ENCODE results near the gene MBD3.

MBD3 gene

DNA sequence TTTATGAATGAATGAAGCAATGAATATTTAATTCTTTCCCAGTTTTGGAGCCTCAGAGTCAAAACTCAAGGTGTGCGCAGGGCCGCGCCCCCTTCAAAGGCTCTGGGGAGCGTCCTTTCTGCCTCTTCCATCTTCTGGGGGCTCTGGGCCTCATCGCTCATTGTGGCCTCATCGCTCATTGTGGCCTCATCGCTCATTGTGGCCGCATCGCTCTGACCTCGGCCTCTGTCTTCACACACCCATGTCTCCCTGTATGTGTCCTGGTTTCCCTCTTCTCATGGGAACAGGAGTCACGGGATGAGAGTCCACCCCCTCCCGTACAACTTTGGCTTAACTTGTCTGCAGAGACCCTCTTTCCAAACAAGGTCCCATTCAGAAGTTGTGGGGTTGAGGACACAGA lies 21.3 kb downstream of the MBD3 start:
- DNase-seq (ENCODE audit: low read depth in 2 of 2), result no peak

DNA sequence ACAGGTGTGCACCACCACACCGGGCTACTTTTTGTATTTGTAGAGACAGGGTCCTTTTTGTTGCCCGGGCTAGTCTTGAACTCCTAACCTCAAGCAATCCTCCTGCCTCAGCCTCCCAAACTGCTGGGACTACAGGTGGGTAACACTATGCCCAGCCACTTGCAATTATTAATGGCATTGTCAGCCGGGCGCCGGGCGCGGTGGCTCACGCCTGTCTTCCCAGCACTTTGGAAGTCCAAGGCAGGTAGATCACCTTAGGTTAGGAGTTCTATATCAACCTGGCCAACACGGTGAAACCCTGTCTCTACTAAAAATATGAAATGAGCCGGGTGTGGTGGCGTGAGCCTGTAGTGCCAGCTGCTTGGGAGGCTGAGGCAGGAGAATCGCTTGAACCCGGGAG lies 21.8 kb downstream of the MBD3 start:
- DNase-seq (ENCODE audit: low read depth in 2 of 2), result no peak

DNA sequence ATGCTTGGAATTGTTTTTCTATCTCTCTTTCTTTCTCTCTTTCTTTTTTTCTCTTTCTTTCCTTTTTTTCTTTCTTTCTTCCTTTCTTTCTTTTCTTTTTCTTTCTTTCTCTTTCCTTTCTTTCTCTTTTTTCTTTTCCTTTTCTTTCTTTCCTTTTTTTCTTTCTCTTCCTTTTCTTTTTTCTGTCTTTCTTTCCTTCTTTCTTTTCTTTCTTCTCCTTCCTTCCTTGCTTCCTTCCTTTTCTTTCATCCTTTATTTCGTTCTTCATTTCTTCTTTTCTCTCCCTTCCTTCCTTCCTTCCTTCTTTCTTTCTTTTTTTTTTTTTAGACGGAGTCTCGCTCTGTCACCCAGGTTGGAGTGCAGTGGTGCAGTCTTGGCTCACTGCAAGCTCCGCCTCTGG lies 22.7 kb downstream of the MBD3 start:
- DNase-seq (ENCODE audit: low read depth in 2 of 2), result no peak

GRCh38 chr19:1568320-1569019 lies 24.2 kb downstream of the MBD3 start, which contains the start of gene MEX3D:
MEX3D (minus strand) TSS chr19:1568325; CDS start chr19:1568058, 267 bp downstream.
- peak; percentile 42 to 44 for DNase-seq (ENCODE audit: low read depth in 2 of 2)

DNA sequence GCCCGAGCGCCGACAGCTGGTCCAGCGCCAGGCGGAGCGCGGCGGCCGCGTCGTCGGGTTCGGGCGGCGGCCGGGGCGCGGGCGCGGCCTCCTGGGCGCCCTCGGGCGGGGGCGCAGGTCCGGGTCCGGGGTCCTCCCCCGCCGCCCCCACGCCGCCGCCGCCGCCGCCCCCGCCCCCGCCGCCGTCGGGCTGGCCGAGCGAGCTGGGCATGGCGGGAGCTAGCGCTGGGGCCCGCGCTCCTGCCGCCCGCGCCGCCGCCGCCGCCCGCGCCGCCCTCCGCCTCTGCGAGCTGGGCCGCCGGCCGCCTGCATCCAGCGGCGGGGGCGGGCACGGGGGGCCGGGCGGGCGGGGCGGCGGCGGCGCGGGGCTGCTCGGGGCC lies 24.8 kb downstream of the MBD3 start:
- DNase-seq (ENCODE audit: low read depth in 2 of 2), result no peak

DNA sequence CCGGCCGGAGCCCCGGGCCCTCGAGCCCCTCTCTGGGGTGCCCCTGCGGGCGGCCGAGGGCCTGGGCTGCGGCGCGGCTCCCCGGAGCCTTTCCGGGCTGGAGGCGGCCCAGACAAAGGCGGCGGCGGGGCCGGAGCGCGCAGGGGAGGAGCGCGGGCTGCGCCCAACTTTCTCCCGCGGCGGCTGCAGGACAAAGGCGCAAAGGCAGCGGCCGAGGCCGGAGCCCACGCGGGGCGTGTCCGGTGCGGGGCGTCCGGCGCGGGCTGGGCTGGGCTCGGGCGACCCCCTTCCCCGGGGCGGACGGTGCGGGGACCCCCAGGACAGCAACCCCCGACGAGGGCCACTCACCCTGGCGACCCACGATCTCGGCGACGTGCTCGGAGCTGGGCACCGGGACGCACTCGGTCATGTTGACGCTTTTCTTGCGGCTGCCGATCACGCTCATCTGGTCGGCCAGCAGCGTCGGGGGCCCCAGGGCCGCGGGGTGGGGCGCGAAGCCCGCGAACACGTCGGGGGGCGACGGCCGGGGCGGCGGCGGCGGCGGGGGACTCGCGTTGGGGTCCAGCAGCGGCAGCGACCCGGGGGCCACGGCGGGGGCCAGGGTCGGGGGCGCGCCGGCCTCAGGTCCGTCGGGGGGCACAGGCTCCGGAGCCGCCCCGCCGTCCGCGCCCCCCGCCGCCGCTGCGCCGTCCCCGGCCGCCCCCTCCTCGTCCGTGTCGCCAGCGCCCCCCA lies 25.4 kb downstream of the MBD3 start:
- DNase-seq (ENCODE audit: low read depth in 2 of 2), result no peak

DNA sequence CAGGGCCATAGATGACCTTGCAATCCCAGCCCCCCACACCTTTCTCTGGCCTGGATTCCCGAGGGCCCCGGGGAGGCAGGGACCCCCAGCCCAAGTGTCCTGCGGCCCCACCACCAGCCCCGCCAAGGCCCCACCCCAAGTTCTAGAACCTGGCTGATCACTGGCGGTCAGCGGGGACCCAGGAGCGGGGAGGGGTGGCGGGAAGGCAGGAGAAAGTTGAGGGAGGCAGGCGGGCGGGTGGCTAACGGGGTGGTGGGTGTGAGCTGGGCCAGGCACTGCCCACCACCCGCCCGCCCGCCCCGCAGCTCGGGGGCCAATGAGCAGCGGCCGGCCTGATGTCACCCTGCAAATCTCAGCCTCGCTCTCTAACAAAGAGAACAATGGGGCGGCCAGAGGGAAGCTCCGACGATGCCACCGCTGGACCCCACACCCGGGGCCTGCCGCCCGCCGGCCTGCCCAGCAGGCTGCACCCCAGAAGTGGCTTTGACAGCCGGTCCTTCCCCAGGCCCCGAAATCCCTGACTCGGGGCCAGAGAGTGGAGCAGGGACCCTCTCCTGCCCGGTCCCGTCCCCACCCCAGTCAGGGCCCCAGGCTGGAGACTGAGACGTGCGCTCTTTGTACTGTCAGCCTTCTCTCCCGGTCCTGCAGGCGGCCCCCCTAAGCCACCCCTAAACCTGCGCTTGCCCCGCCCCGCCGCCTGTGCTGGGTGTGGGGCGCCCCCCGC lies 26.1 kb downstream of the MBD3 start:
- peak; percentile 53 to 56 for DNase-seq (ENCODE audit: low read depth in 2 of 2)

DNA sequence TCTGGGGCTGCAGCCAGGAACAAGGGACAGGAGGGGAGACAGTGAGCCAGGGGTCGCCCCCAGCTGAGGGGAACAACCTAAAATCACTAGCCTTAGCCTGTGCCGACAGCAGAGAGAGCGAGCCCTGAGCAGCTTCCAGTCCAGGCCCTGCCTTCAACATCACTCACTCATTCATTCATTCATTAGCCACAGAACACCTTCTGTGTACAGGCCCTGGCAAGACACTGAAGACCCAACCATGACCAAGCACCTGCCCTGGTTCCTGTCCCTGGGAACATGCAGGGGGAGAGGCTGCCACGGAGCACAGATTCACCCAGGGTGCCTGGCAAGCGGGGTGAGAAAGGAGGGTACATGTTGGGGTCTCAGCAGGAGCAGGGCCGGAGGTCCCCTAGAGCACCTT lies 29.4 kb downstream of the MBD3 start:
- no peak for DNase-seq (ENCODE audit: low read depth in 2 of 2)

DNA sequence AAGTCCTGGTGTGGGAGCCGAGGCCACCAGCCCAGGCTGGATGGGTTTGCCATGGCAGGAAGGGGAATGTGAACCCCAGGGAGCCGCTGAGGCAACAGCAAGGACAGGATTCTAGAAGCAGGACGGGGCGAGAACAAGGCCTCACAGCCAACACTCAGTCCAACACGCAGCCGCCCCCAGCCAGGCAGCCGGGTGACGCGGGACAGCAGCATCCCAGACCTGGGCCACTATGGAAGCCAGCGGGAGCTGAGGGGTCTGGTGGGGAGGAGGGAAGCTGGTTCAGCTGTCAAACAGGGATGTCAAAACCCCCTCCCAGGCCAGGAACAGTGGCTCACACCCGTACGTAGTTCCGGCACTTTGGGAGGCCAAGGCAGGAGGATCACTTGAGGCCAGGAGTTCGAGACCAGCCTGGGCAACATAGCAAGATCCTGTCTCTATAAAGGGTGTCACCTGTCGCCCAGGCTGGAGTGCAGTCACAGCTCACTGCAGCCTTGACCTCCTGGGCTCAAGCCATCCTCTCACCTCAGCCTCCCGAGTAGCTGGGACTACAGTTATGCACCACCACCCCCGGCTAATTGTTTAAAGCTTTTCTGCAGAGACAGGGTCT lies 31.3 kb downstream of the MBD3 start:
- no peak for DNase-seq (ENCODE audit: low read depth in 2 of 2)

DNA sequence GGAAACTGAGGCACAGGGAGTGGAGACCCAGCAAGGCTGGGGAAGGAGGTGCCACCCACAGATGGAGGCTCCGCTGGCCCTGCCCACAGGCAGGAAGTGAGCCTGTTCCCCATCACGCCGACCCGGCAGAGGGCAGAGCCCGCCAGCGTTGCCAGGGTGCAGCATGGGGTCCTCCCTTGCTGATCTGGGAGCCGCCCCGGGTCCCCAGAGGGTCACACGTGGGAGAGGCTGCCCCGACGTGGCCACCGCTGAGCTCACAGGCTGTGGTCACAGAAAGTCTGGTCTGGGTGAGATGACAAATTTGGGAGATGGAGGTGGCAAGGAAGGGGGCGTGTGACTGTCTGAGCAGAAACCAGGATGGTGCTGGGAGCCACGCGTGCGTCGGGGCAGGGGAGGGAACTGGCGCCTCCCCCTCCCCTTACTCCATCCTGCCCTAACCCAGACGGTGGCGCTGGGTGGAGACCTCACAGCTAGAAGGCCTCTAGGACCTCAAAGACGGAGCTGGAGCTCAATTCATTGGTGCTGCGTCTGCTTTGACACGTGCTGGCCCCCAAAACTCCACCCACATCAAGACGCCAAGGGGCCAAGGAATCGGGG lies 32.3 kb downstream of the MBD3 start:
- no peak for DNase-seq (ENCODE audit: low read depth in 2 of 2)

DNA sequence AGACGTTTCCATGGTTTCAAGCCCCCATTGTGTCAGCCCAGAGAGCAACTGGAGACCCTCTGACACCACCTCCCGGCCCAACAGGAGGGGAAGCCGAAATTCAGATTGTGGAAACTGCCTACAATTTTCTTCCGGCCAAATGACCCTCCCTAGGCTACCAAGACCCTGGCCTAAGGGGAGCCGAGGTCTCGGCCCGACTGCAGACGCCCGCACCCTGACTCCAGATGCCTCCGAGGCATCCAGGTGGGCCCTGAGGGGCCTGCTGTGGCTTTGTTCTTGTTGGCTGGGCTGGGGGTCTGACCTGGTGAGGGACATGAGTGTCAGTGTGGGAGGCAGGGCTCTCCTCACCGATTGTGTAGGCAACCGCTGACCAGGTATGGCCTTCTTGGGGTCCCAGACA lies 34.1 kb downstream of the MBD3 start:
- DNase-seq (ENCODE audit: low read depth in 2 of 2), result no peak

GRCh38 chr19:1556390-1557070 lies 36.1 kb downstream of the MBD3 start:
- no peak for DNase-seq (ENCODE audit: low read depth in 2 of 2)

DNA sequence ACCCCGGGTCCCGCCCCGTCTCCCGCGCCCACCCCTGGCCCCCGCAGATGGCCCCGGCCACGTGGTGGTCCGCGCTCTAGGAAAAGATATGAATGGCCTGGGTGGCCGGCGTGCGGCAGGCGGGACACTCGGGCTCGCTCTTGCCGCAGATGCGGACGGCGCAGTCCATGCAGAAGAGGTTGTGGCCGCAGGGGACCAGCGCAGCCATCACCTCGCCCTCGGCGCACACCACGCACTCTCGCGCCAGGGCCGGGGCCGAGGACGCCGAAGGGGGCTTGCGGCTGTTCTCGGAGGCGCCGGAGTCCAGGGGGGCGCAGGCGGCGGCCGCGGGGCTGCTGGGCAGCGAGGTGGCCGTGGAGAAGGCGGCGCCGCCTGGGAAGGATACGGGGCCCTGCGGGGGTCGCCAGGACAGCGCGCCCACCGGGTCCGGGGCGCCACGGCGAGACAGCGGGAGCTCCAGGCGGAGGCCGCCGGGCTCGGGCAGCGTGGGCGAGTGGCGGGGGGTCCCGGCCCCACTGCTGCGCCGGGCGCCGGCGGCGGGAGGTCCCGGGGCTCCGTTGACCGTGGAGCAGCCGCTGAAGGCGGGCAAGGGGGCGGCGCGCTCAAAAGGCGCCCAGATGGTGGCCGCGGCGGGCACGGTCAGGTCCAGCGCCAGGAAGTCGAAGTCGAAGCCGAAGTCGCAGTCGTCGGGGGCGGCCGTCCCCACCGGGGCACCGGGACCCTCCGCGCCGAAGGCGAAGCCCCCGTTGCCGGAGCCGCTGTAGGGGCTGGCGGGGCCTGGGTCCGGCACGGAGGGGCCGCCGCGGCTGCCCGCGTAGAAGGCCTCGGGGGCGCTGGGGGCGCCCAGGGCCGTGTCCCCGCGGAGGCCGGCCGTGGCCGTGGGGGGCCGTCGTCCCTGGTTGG lies 36.9 kb downstream of the MBD3 start:
- no peak for DNase-seq (ENCODE audit: low read depth in 2 of 2)

DNA sequence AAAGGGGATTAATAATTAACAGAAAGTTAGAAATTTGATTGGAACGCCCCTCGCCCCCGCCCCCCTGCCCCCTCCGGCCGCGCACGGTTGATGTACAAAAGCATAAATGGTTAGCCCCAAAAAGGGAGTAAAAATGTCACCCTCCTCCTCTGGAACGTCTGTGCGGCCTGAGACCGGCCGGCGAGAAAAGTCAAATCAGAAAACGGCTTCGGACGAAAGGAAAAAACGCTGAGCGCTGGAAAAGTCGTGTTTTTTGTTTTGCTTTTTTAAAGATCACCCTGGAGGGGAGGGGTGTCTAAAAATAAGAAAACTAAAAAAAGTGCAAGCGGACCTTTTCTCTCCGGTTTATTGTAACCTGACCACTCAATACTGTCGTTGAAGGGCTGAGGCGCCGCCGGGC lies 37.7 kb downstream of the MBD3 start:
- DNase-seq (ENCODE audit: low read depth in 2 of 2), result no peak

GRCh38 chr19:1553415-1553814 lies 39.2 kb downstream of the MBD3 start:
- DNase-seq (ENCODE audit: low read depth in 2 of 2), result no peak

GRCh38 chr19:1551068-1552040 lies 41.3 kb downstream of the MBD3 start:
- DNase-seq (ENCODE audit: low read depth in 2 of 2), result no peak

- no peak for DNase-seq (ENCODE audit: low read depth in 2 of 2)
Measured at GRCh38 chr19:1549332-1549945, 43.2 kb downstream of the MBD3 start.

DNA sequence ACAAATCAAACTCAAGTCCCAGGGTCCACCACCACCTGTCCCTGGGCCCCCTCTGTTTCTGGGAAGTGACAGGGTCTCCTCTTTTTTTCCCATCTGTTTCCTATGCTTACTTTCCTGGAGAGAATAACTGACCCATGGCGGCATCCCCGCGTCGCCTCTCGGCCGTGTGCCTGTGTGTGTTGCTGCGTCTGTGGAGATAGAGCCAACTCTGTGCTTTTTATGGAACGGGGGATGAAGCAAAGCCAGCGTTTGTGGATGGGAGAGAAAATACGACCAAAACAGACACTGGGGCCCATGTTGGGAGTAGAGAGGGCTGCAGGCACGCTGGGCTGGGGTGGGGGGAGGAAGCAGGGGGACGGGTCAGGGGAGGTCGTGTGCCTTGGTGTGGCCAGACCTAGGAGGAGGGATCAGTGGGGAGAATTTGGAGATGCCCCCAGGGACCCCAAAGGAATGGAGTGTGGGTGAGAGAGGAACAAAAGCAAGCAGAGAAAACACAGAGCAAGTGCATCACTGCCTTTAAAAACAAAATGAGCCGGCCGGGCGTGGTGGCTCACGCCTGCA lies 52.2 kb downstream of the MBD3 start:
- DNase-seq (ENCODE audit: low read depth in 2 of 2), result no peak

Measured in fibroblast of skin of left biceps (primary cell).